ENCODE data around the gene IPO4.

The IPO4 gene

GRCh38 chr14:24234095-24235005, 45.7 kb upstream of the IPO4 start:
- H3K4me3 ChIP-seq (ENCODE audit: low read depth, low read length) = no peak overlapping the region
- TF ChIP-seq CTCF (IDR thresholded peaks at IDR 0.05; ENCODE audit: insufficient read depth, low read depth, low read length, missing control alignments) = no peak

GRCh38 chr14:24233538-24233866, 44.9 kb upstream of the IPO4 start:
- peak overlapping the region; percentile 82 for H3K4me3 ChIP-seq (ENCODE audit: low read depth, low read length)
- peak; percentile 36 for DNase-seq (ENCODE audit: low read depth)
- no peak for TF ChIP-seq CTCF (IDR thresholded peaks at IDR 0.05; ENCODE audit: insufficient read depth, low read depth, low read length, missing control alignments)

More at GRCh38 chr14:24234095-24235005, 45.7 kb upstream of the IPO4 start:
- DNase-seq (ENCODE audit: low read depth) = no peak

- DNase-seq (ENCODE audit: low read depth) = peak; percentile 43
- H3K4me3 ChIP-seq (ENCODE audit: low read depth, low read length) = peak within 1 kb of the TSS; percentile 82
Observed at GRCh38 chr14:24232645-24233537, 44.3 kb upstream of the IPO4 start, which contains the start of gene GMPR2. TSS of gene GMPR2 (plus strand) at chr14:24232929. CDS start at chr14:24233254, 325 bp downstream.

DNA sequence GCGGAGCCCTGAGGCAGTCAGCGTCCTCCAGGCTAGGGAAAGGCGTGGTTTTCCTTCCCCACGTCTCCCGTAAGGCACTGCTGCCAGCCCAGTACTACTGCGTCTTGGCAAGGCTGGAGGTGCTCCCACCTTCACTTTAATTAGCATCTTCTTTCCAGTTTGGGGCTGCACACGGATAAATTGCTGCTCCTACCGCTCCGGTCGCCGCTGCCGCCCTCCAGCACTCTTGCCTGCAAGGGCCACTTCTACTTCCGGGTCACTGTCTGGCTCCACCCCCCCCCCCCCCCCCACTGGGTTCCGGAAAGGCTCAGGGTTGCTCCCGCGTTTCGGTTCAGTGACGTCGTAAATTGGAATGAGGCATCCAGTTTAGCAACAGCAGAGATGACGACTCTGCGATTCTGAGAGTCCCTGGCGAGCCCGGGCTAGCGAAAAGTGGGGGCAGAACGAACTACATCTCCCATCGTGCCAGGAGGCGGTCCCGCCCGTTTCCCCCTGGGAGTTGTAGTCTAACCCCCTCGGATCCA, 43.6 kb upstream of the IPO4 start, which contains the start of gene NEDD8:
TSS of gene NEDD8 (minus strand) at position 247 of the 524 bp plus-strand sequence. CDS start at position 147, 100 bp downstream.
- TF ChIP-seq CTCF (IDR thresholded peaks at IDR 0.05; ENCODE audit: insufficient read depth, low read depth, low read length, missing control alignments) = no peak
- peak within 1 kb of the TSS; percentile 82 for H3K4me3 ChIP-seq (ENCODE audit: low read depth, low read length)
- DNase-seq (ENCODE audit: low read depth) = peak; percentile 90

More at GRCh38 chr14:24232645-24233537, 44.3 kb upstream of the IPO4 start, which contains the start of gene GMPR2:
- no peak for TF ChIP-seq CTCF (IDR thresholded peaks at IDR 0.05; ENCODE audit: insufficient read depth, low read depth, low read length, missing control alignments)

GRCh38 chr14:24231263-24232120, 42.9 kb upstream of the IPO4 start:
- TF ChIP-seq CTCF (IDR thresholded peaks at IDR 0.05; ENCODE audit: insufficient read depth, low read depth, low read length, missing control alignments) = no peak
- DNase-seq (ENCODE audit: low read depth) = peak; percentile 40
- H3K4me3 ChIP-seq (ENCODE audit: low read depth, low read length) = peak overlapping the region; percentile 82

DNA sequence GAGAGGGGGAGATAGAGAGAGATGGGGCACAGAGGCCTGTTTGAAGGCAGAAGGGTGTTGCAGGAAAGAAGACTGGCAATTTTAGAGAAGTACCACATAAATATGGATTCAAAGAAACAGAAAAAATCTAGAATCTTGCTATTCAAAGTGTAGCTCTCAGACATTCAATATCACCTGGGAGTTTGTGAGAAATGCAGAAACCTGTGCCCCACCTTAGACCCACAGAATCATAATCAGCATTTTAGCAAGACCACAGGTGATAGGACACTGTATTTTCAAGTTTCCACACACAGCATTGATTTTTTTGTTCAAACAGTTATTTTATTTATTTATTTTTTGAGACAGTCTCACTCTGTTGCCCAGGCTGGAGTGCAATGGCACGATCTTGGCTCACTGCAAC, 40.3 kb upstream of the IPO4 start:
- TF ChIP-seq CTCF (IDR thresholded peaks at IDR 0.05; ENCODE audit: insufficient read depth, low read depth, low read length, missing control alignments) = no peak
- no peak overlapping the region for H3K4me3 ChIP-seq (ENCODE audit: low read depth, low read length)
- DNase-seq (ENCODE audit: low read depth) = no peak

All from GM12865 (cell line).